GM19372 (cell line): ENCODE results near the gene ALDH1A3.

Experiments used
- ATAC-seq: cut with Tn5 transposase; IDR thresholded peaks from one replicate; pipeline ENCODE4 v1.9.1; 2021; ENCODE audit warnings: mild to moderate bottlenecking, low read depth, moderate library complexity; ENCODE audit not compliant: unreplicated experiment

Gene ALDH1A3

GRCh38 chr15:100923076-100923475 lies 43.4 kb downstream of the ALDH1A3 start:
- no peak for ATAC-seq

- ATAC-seq = no peak
Measured at GRCh38 chr15:100923902-100924301, 44.3 kb downstream of the ALDH1A3 start.

- ATAC-seq = no peak
Measured at GRCh38 chr15:100924436-100924835, 44.8 kb downstream of the ALDH1A3 start.

- ATAC-seq = no peak
Measured at GRCh38 chr15:100925480-100925879, 45.8 kb downstream of the ALDH1A3 start.

GRCh38 chr15:100926258-100926657 lies 46.6 kb downstream of the ALDH1A3 start:
- ATAC-seq = no peak

GRCh38 chr15:100926971-100927756 lies 47.5 kb downstream of the ALDH1A3 start:
- ATAC-seq = no peak

- no peak for ATAC-seq
Measured at GRCh38 chr15:100928632-100929280, 49.1 kb downstream of the ALDH1A3 start.

GRCh38 chr15:100929641-100930042 lies 50.0 kb downstream of the ALDH1A3 start:
- no peak for ATAC-seq

- ATAC-seq = no peak
Measured at GRCh38 chr15:100930306-100930848, 50.7 kb downstream of the ALDH1A3 start.

GRCh38 chr15:100931143-100931890 lies 51.7 kb downstream of the ALDH1A3 start:
- no peak for ATAC-seq

- no peak for ATAC-seq
Measured at GRCh38 chr15:100932676-100933348, 53.2 kb downstream of the ALDH1A3 start.

- no peak for ATAC-seq
Measured at GRCh38 chr15:100934166-100934565, 54.5 kb downstream of the ALDH1A3 start.

GRCh38 chr15:100934726-100935125 lies 55.1 kb downstream of the ALDH1A3 start:
- ATAC-seq = no peak

GRCh38 chr15:100937171-100937570 lies 57.5 kb downstream of the ALDH1A3 start:
- no peak for ATAC-seq

GRCh38 chr15:100939791-100940190 lies 60.2 kb downstream of the ALDH1A3 start:
- ATAC-seq = no peak

- ATAC-seq = peak; percentile 86
Measured at GRCh38 chr15:100940767-100941379, 61.2 kb downstream of the ALDH1A3 start.

GRCh38 chr15:100941536-100941935 lies 61.9 kb downstream of the ALDH1A3 start:
- ATAC-seq = peak; percentile 56

GRCh38 chr15:100942656-100943425 lies 63.2 kb downstream of the ALDH1A3 start:
- ATAC-seq = no peak

GRCh38 chr15:100944244-100944895 lies 64.7 kb downstream of the ALDH1A3 start:
- no peak for ATAC-seq
